Nucleus accumbens (tissue), 56 donors: ENCODE data around the gene ELL2.
"Not testable (repeated sequence)": the region's sequence is repeated elsewhere in the genome, so short reads cannot be mapped to it uniquely, and the experiment has no call there.

Source experiments
- DNase-seq, 56 donors: peaks; one replicate each; lab custom pipeline; 2025; lab: John Stamatoyannopoulos, UW

Gene ELL2

DNA sequence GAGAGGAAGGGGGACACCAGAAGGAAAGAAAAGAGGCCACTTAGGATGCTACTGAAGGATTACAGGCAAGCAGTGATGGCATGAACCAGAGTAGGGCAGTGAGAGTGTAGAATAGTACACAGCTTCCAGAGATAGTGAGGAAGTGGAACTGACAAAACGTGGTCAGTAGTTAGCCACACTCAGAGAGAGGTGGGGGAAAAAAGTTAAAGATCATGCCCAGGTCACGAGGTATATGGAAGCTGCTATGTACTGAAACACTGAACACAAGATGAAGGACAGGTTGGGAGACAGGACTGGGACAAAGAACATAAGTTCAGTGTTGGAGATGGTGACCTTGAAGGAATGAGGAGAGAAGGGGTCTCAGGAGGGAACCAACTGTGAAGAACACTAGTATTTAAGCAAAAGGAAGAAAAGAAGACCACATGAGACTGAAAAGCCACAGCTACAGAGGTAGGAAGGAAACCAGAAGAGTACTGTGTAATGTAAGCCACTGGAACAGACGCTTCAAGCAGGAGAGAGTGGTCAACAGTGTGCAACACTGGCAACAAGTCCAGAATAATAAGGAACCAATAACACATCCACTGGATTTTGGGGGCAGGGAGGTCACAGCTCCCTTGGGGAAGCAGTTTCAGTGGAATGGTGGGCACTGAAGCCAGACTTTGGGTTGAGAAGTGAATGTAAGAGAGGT is 45.5 kb downstream of the ELL2 start:
- DNase-seq: peak in 1 of 56 donors; percentile 37

- no peak for DNase-seq
Observed at GRCh38 chr5:95913663-95914062, 48.0 kb downstream of the ELL2 start.

GRCh38 chr5:95912029-95912428 is 49.6 kb downstream of the ELL2 start:
- DNase-seq: no peak

- DNase-seq: no peak
Observed at GRCh38 chr5:95910521-95910920, 51.1 kb downstream of the ELL2 start.

GRCh38 chr5:95909738-95910137 is 51.9 kb downstream of the ELL2 start:
- no peak for DNase-seq

- DNase-seq: no peak
Observed at GRCh38 chr5:95908799-95909198, 52.9 kb downstream of the ELL2 start.

DNA sequence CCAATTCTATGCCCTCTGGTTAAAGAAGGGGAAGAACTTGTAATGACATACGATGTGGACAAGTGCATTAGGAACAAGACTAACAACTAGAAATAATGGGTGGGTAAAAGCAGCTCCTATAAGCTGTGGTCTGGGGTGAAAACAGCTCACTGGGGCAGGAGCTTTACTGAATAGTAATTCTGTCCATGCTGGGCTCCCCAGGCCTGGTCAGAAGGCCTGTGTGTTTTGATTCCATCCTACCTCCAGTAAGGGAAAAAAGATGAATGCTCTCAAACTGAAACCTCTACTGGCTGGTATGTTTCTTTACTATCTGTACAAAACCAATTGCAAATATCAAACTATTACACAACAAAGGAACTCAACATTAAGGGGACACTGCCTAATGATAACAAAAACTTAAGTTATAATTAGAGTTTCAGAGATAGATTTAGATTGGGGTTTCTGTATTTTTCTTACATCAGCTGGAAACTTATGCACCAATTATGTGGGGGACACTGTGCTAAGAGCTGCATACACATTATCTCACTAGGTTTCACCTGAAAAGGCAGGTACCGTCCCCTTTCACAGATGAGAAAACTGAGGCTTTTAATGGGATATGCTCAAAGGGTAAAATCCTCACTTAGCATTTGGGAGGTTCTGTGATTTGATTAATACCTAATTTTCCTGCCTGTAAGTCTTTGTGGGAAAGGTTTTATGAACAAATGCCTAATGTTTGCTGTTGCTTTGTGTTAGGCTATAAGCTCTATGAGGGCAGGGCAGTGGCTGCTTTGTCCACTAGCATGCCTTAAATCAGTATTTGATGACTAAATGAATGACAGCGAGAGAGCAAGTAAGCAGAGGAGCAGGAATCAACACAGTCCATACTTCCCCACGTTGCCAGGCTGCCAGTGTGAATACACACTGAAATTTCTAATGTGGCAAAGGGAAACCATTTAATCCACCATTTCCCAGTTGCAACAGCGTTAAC is 53.6 kb downstream of the ELL2 start:
- no peak for DNase-seq

DNA sequence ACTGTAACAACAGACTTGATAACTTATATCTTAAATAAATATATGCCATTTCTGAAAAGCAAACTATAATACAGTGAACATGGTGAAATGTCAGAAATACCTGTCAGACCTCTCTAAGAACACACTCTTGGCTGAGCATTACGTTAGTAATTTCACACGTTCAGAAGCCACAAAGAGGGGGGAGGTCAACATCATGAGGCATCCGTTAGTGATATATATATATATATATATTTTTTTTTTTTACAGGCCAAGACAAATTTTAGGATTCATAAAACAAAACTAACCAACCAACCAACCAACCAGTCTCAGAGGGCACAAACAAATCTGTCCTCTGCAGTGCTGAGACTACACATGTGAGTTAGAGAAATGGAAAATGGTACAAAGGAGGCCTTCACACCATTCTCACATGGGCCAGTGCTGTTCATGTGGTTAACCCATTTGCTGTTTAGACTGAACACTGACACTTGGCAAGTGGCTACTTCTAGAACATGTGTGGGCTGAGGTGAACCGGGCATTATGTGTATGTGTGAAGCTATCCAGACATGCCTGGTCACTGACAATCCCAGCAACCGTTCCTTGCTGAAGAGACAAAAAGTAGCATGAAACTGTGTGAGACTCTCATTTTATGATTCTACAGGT is 54.5 kb downstream of the ELL2 start:
- DNase-seq: no peak

DNA sequence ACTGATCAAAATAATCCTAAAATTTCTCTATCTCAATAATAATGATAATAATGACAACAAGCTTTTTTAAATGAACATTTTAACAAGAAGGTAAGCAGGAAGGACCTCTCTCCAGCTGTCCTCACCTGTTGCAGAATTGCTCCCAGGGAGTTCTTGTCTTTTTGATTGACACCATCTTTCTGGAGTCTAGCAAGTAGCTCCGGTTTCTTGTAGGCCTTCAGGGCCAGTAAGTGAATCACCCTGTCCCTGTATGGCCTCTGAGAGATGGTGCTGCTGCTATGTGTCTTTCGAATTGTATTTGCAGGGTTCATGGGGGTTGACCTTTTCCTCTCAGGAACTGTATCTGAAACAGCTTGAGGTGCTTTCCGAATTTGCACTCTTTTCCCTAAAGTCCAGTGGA is 55.3 kb downstream of the ELL2 start:
- DNase-seq: not testable (repeated sequence)

DNA sequence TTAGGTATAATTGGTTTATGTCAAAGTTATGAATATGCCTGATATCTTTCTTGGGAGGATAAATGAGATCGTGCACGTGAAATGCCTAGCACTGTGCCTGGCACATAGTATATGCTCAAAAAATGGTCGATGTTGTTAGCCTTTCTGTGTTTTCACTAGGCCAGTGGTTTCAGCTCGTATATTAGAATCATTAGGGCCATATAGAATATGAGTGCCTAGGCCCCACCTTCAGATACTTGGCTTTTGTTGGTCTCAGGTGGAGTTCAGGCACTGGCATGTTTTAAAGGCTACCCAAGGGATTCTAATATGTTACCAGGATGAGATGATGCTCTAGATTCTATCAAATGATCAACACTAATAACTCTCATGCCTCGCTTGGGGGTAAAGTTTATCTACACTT is 56.8 kb downstream of the ELL2 start:
- DNase-seq: no peak

DNA sequence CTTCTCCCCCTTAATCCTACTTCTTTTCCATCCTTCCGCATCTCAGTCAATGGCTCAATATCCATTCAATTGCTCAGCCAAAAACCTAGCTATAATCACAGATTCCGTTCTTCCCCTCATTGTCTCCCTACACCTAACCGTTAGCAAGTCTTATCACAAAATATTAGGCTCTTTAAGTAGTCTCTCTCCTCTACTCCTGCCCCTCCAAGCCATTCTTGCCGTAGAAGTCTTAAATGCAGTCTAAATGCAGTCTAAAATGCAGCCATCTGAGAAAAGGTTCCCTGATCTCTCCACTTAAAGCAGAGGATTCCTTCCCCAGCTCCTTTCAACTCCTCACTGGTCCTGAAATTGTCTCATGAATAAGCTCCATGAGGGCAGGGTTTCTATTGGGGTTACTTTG is 57.8 kb downstream of the ELL2 start:
- no peak for DNase-seq

DNA sequence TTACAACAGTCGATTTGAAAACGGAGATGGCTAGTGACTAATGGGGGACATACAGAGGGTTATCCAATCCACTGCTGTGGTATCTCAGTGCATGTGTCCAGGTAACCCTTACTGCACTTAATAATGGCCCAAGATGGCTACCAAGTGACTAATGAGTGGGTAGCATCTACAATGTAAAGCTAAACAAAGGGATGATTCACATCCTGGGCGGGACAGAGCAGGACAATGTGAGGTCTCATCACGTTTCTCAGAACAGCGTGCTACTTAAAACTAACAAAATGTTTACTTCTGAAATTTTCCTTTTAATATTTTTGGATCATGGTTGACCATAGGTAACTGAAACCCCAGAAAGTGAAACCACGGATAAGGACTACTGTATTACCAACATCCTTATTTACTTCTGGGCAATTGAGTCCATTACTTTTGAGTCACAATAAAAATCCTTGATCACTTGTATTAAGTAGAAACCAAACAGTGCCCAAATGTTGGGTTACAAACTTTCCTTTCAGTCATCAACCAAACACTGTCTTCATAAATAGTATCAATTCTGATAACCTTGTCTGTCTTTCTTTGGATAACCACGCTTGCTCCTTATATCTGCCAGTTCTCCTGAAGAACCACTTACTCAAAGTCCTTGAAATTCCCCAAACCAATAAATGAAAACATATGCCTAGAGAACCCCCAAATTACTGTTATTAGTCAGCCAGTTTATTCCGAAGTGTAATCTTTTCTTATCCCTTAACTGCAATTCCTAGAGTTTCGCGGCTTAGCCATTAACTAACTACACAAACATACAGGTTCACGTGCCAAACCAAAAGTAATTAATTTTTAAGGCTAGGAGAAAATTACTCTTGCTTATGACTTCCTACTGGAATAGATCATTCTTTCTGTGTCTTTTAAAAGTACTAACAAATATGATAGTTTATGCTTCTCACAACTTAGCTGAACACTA is 59.7 kb downstream of the ELL2 start:
- peak in 1 of 56 donors; percentile 29 for DNase-seq

DNA sequence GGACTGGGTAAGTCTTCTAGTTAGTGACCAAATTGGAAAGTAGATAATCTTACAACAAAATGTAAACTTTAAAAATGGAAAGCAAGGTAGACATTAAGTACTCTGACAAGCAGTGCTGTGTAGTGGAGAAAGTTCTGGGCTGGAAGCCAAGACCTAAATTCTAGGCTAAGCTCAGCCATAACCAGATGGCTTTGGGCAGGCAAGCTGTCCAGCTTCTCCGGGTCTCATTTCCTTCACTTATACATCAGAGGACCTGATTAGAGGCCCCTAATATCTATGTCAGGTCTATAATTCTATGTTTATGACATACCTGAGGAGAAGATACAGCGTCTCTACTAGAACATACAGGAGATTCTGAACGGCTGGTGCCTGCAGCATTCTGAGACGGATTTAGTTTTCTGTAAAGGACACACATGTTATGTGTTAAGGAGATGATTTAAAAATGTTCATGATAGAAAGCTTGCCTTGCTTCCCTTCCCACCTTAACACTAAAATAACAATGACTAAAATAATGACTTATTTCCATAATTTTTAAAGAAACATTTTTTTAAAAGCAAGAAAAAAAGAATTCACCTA is 61.2 kb downstream of the ELL2 start:
- peak in 4 of 56 donors; percentile 4 to 39 (median 10) for DNase-seq

DNA sequence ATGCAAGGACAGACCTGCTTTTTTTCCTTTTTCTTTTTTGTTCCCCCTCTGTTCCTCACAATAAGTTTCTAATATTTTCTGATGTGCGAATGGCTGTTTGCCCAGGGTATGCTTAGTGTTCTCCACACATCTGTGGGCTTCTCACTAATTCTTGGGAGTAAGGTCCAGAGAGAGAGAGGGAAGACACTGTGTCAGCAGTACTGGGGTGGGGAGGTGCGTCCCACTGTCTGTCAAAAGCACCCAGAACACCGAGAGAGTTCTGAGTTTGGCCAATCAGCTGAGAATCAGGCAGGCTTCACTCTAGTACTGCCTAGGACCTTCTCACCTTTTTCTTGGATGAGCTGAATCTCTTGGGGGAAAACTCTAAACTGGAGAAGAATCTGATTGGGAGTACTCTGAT is 61.8 kb downstream of the ELL2 start:
- no peak for DNase-seq

GRCh38 chr5:95899006-95899405 is 62.6 kb downstream of the ELL2 start:
- no peak for DNase-seq

DNA sequence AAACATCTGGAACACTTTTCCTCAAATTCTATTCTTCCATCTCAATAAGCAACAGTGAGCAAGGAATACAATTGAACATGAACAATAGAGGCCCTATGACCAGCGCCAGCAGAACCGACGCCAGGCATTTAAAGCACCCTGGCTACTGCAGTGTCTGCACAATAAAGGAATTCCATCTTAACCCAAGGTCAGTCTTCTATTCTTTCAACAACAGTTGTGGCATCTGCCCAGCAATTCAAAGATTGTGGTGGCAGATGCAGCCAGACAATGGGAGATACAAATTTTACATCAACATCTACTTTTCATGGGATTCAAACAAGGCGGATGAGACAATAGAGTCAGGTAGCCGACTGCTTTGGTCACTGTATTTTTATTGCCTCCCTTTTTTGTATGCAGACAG is 65.9 kb downstream of the ELL2 start:
- DNase-seq: peak in 37 of 56 donors; percentile 2 to 70 (median 31)

DNA sequence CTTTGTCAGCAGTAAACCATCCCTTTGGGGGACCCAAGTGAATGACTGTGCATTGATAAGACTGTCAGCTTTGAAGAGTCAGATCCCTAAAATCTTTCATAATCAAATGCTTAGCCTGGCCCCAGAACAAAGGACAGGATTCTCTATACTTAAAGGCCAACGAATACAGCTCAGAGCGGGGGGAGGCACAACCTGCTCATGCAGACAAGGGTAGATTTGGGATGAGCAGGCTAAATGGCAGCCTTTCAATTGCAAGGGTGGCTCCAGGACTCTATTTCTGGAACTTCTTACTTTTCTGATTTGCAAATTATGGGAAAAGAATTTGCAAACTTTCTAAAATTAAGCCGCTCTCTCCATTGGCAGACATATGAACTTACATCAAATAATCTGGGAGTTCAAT is 66.4 kb downstream of the ELL2 start:
- no peak for DNase-seq

- DNase-seq: peak in 12 of 56 donors; percentile 5 to 47 (median 20)
Observed at GRCh38 chr5:95892784-95893354, 68.8 kb downstream of the ELL2 start.

DNA sequence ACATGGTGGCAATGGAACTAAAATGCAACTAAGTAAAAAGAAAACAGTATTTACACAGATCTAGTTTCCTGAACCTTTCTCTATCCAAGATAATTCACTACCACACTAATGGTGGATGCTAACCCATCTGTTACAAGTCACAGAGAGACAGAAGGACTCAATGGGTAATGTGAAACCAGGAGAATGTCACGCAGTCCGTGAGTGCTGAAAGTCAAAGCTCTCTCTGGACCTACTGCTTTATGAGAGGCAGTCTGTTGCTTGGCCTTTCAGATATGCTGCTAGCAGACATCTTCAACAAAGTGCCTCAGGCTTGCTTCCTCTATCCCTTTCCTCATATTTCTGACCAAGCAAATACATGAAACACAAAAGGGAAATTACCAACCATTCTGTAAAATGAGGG is 70.2 kb downstream of the ELL2 start:
- DNase-seq: no peak
